Activated CD4-positive, alpha-beta T cell treated with anti-CD3 and anti-CD28 coated beads, Interleukin-2, amount 10 ng/mL, durations not matched to agents 7 days and 5 days (primary cell): ENCODE data around the gene XRCC3. TPM values are rescaled to one million over a fixed set of nuclear protein-coding genes. Genes with fewer than 3 reads are reported as not detected.

Experiments used
- CTCF ChIA-PET: fragments of 350-600 bp; sonication (Branson Sonifier 250); formaldehyde crosslinking; loops from one replicate; lab custom pipeline; 2021; ENCODE audit warnings: antibody characterized with exemption; lab: Charles Lee
- POLR2A ChIA-PET: fragments of 350-600 bp; sonication (Branson Sonifier 250); formaldehyde crosslinking; loops from one replicate; lab custom pipeline; 2021; ENCODE audit warnings: antibody characterized with exemption; lab: Charles Lee
- DNase-seq: peaks from one replicate; pipeline ENCODE4 v3.0.0-alpha.2; 2020
- H3K27ac Mint-ChIP-seq: one replicate; pipeline ENCODE4 v1.8.0; 2021; ENCODE audit warnings: mild to moderate bottlenecking, moderate library complexity, mixed read lengths
- H3K27me3 Mint-ChIP-seq: one replicate; pipeline ENCODE4 v1.8.0; 2021; ENCODE audit warnings: mixed read lengths
- H3K36me3 Mint-ChIP-seq: one replicate; pipeline ENCODE4 v1.8.0; 2021; ENCODE audit warnings: low read depth, mixed read lengths
- H3K4me1 Mint-ChIP-seq: one replicate; pipeline ENCODE4 v1.8.0; 2021; ENCODE audit warnings: mixed read lengths
- H3K4me3 Mint-ChIP-seq: one replicate; pipeline ENCODE4 v1.8.0; 2021; ENCODE audit warnings: mild to moderate bottlenecking, moderate library complexity, mixed read lengths
- H3K9me3 Mint-ChIP-seq: one replicate; pipeline ENCODE4 v1.8.0; 2021; ENCODE audit warnings: mixed read lengths
- total RNA-seq, 2 experiments: library from RNA; stranded (reverse); gene quantifications; one replicate each; pipeline ENCODE4 v1.2.3, GENCODE V29; 2021

The XRCC3 gene
- total RNA-seq, 2 experiments from 2014 or later = 36.4 to 37.4 TPM

- ChIA-PET CTCF (interaction anchor here (1.4 kb wide), 1 partner anchor 8 kb away, joined by 3 read pairs; no protein-coding TSS in a partner anchor), POLR2A (no interaction called here)
- Mint-ChIP-seq H3K4me3 (no peak overlapping the region), H3K27me3 (no peaks in the 10 kb centered on the region), H3K9me3 (no peaks in the 10 kb centered on the region), H3K27ac (no peak overlapping the region), H3K4me1 (no peaks in the 10 kb centered on the region), H3K36me3 (no peaks in the 10 kb centered on the region)
- no peak for DNase-seq
These were observed 13.5 kb upstream of the XRCC3 start for GRCh38 chr14:103728721-103729120.

GRCh38 chr14:103728141-103728540 lies 12.9 kb upstream of the XRCC3 start:
- H3K4me1 Mint-ChIP-seq = no peaks in the 10 kb centered on the region
- CTCF ChIA-PET = interaction anchor here (1.4 kb wide), 1 partner anchor 8 kb away, joined by 3 read pairs; no protein-coding TSS in a partner anchor
- H3K27me3 Mint-ChIP-seq = no peaks in the 10 kb centered on the region
- no peak for DNase-seq
- H3K4me3 Mint-ChIP-seq = no peak overlapping the region
- POLR2A ChIA-PET = no interaction called here
- H3K36me3 Mint-ChIP-seq = no peaks in the 10 kb centered on the region
- no peaks in the 10 kb centered on the region for H3K9me3 Mint-ChIP-seq
- H3K27ac Mint-ChIP-seq = no peak overlapping the region

- CTCF ChIA-PET = interaction anchor here (1.4 kb wide), 1 partner anchor 9 kb away, joined by 3 read pairs; no protein-coding TSS in a partner anchor
- no peak overlapping the region for H3K4me3 Mint-ChIP-seq
- H3K36me3 Mint-ChIP-seq = no peaks in the 10 kb centered on the region
- no peak for DNase-seq
- POLR2A ChIA-PET = no interaction called here
- no peaks in the 10 kb centered on the region for H3K4me1 Mint-ChIP-seq
- H3K27me3 Mint-ChIP-seq = no peaks in the 10 kb centered on the region
- H3K27ac Mint-ChIP-seq = no peak overlapping the region
- H3K9me3 Mint-ChIP-seq = no peaks in the 10 kb centered on the region
These were observed 12.2 kb upstream of the XRCC3 start for GRCh38 chr14:103727313-103727980.

GRCh38 chr14:103726474-103726873 lies 11.2 kb upstream of the XRCC3 start:
- no peak for DNase-seq
- POLR2A ChIA-PET = no interaction called here
- H3K27me3 Mint-ChIP-seq = no peaks in the 10 kb centered on the region
- no peak overlapping the region for H3K4me3 Mint-ChIP-seq
- no peaks in the 10 kb centered on the region for H3K4me1 Mint-ChIP-seq
- H3K27ac Mint-ChIP-seq = no peak overlapping the region
- CTCF ChIA-PET = interaction anchor here (0.6 to 0.9 kb wide), 2 partner anchors 11 to 12 kb away, joined by 3 read pairs; partner anchors contain the start of genes XRCC3 and ZFYVE21
- H3K9me3 Mint-ChIP-seq = no peaks in the 10 kb centered on the region
- no peaks in the 10 kb centered on the region for H3K36me3 Mint-ChIP-seq

- ChIA-PET POLR2A (no interaction called here), CTCF (interaction anchor here (0.6 to 0.9 kb wide), 2 partner anchors 10 to 11 kb away, joined by 3 read pairs; partner anchors contain the start of genes XRCC3 and ZFYVE21)
- no peaks in the 10 kb centered on the region for H3K27me3 Mint-ChIP-seq
- no peaks in the 10 kb centered on the region for H3K4me1 Mint-ChIP-seq
- no peak overlapping the region for H3K4me3 Mint-ChIP-seq
- no peaks in the 10 kb centered on the region for H3K9me3 Mint-ChIP-seq
- H3K36me3 Mint-ChIP-seq = no peaks in the 10 kb centered on the region
- H3K27ac Mint-ChIP-seq = no peak overlapping the region
- no peak for DNase-seq
These were observed 10.6 kb upstream of the XRCC3 start for GRCh38 chr14:103725739-103726395.

GRCh38 chr14:103725001-103725682 lies 9.9 kb upstream of the XRCC3 start:
- Mint-ChIP-seq H3K4me3 (no peak overlapping the region), H3K27ac (no peak overlapping the region), H3K27me3 (no peaks in the 10 kb centered on the region), H3K9me3 (no peaks in the 10 kb centered on the region), H3K36me3 (no peaks in the 10 kb centered on the region), H3K4me1 (peaks cover 3% of the 10 kb centered on the region)
- CTCF ChIA-PET = no interaction called here
- DNase-seq = no peak
- POLR2A ChIA-PET = no interaction called here

- H3K27me3 Mint-ChIP-seq = no peaks in the 10 kb centered on the region
- no peaks in the 10 kb centered on the region for H3K9me3 Mint-ChIP-seq
- DNase-seq = no peak
- no peaks in the 10 kb centered on the region for H3K36me3 Mint-ChIP-seq
- ChIA-PET POLR2A (no interaction called here), CTCF (no interaction called here)
- H3K4me1 Mint-ChIP-seq = peaks cover 13% of the 10 kb centered on the region
- H3K27ac Mint-ChIP-seq = no peak overlapping the region
- H3K4me3 Mint-ChIP-seq = no peak overlapping the region
These were observed 8.9 kb upstream of the XRCC3 start for GRCh38 chr14:103724116-103724515.

- H3K9me3 Mint-ChIP-seq = no peaks in the 10 kb centered on the region
- ChIA-PET CTCF (no interaction called here), POLR2A (no interaction called here)
- H3K4me3 Mint-ChIP-seq = no peak overlapping the region
- DNase-seq = no peak
- H3K36me3 Mint-ChIP-seq = no peaks in the 10 kb centered on the region
- H3K4me1 Mint-ChIP-seq = peaks cover 15% of the 10 kb centered on the region
- H3K27me3 Mint-ChIP-seq = no peaks in the 10 kb centered on the region
- H3K27ac Mint-ChIP-seq = no peak overlapping the region
These were observed 8.5 kb upstream of the XRCC3 start for GRCh38 chr14:103723748-103724081.

- DNase-seq = no peak
- ChIA-PET POLR2A (no interaction called here), CTCF (interaction anchor here (1.3 kb wide), 1 partner anchor 10 kb away, joined by 4 read pairs; no protein-coding TSS in a partner anchor)
- Mint-ChIP-seq H3K4me1 (peaks cover 35% of the 10 kb centered on the region), H3K9me3 (no peaks in the 10 kb centered on the region), H3K27ac (no peak overlapping the region), H3K27me3 (no peaks in the 10 kb centered on the region), H3K36me3 (no peaks in the 10 kb centered on the region), H3K4me3 (no peak overlapping the region)
These were observed 6.3 kb upstream of the XRCC3 start for GRCh38 chr14:103721334-103722120.

- Mint-ChIP-seq H3K4me1 (peaks cover 38% of the 10 kb centered on the region), H3K27me3 (no peaks in the 10 kb centered on the region), H3K36me3 (peaks cover 3% of the 10 kb centered on the region), H3K9me3 (no peaks in the 10 kb centered on the region), H3K4me3 (no peak overlapping the region), H3K27ac (no peak overlapping the region)
- ChIA-PET CTCF (interaction anchor here (1.2 kb wide), 1 partner anchor 190 kb away, joined by 3 read pairs; no protein-coding TSS in a partner anchor), POLR2A (no interaction called here)
- no peak for DNase-seq
These were observed 4.5 kb upstream of the XRCC3 start for GRCh38 chr14:103719751-103720150.

GRCh38 chr14:103718572-103718971 lies 3.3 kb upstream of the XRCC3 start:
- H3K27me3 Mint-ChIP-seq = no peaks in the 10 kb centered on the region
- no peak overlapping the region for H3K27ac Mint-ChIP-seq
- no peak overlapping the region for H3K4me3 Mint-ChIP-seq
- POLR2A ChIA-PET = no interaction called here
- no peaks in the 10 kb centered on the region for H3K9me3 Mint-ChIP-seq
- H3K4me1 Mint-ChIP-seq = peaks cover 46% of the 10 kb centered on the region
- CTCF ChIA-PET = interaction anchor here (0.6 to 1.0 kb wide), 2 partner anchors 26 to 93 kb away, joined by 3 to 6 read pairs; no protein-coding TSS in a partner anchor
- peaks cover 3% of the 10 kb centered on the region for H3K36me3 Mint-ChIP-seq
- no peak for DNase-seq

GRCh38 chr14:103716899-103717411 lies 1.7 kb upstream of the XRCC3 start:
- Mint-ChIP-seq H3K27me3 (no peaks in the 10 kb centered on the region), H3K36me3 (peaks cover 3% of the 10 kb centered on the region), H3K4me3 (peak overlapping the region; percentile 97), H3K9me3 (no peaks in the 10 kb centered on the region), H3K27ac (no peak overlapping the region), H3K4me1 (peaks cover 61% of the 10 kb centered on the region)
- POLR2A ChIA-PET = no interaction called here
- CTCF ChIA-PET = no interaction called here
- DNase-seq = no peak
